Activated B cell treated with CpG ODN at 0.5 μM for 24 hours (primary cell): ENCODE measurements around the gene EYS. TPM values are rescaled to one million over a fixed set of nuclear protein-coding genes. Genes with fewer than 3 reads are reported as not detected.

Source experiments
- ATAC-seq: fragments of 200-7000 bp; cut with Tn5 transposase; one replicate; pipeline ENCODE4 v1.10.0; 2021; ENCODE audit warnings: low read depth, mild to moderate bottlenecking, moderate library complexity
- CTCF ChIA-PET: fragments of 350-600 bp; sonication (Branson Sonifier 250); formaldehyde crosslinking; loops from one replicate; lab custom pipeline; 2021; ENCODE audit warnings: antibody characterized with exemption; lab: Charles Lee
- POLR2A ChIA-PET: fragments of 350-600 bp; sonication (Branson Sonifier 250); formaldehyde crosslinking; loops from one replicate; lab custom pipeline; 2021; ENCODE audit warnings: antibody characterized with exemption; lab: Charles Lee
- DNase-seq: peaks from one replicate; pipeline ENCODE4 v3.0.0; 2022
- H3K27ac Mint-ChIP-seq: one replicate; pipeline ENCODE4 v1.8.0; 2020; ENCODE audit warnings: mixed read lengths
- H3K27me3 Mint-ChIP-seq: one replicate; pipeline ENCODE4 v1.8.0; 2021; ENCODE audit warnings: mixed read lengths
- H3K36me3 Mint-ChIP-seq: one replicate; pipeline ENCODE4 v1.8.0; 2021; ENCODE audit warnings: low read depth, mixed read lengths
- H3K4me1 Mint-ChIP-seq: one replicate; pipeline ENCODE4 v1.8.0; 2021; ENCODE audit warnings: mixed read lengths
- H3K4me3 Mint-ChIP-seq: one replicate; pipeline ENCODE4 v1.8.0; 2020; ENCODE audit warnings: mild to moderate bottlenecking, mixed read lengths
- H3K9me3 Mint-ChIP-seq: one replicate; pipeline ENCODE4 v1.8.0; 2020; ENCODE audit warnings: mixed read lengths
- CTCF ChIP-seq: fragments of 200-600 bp; IDR thresholded peaks from one replicate; pipeline ENCODE4 v1.8.0; 2022; ENCODE audit warnings: antibody characterized with exemption, mild to moderate bottlenecking
- intact Hi-C: fragments of 100-400 bp; cut with micrococcal nuclease; formaldehyde crosslinking; loops from one replicate; pipeline ENCODE4 v1.15.1; 2024
- total RNA-seq: library from RNA; stranded (reverse); gene quantifications from 2 replicates; pipeline ENCODE4 v1.2.3, GENCODE V29; 2022

EYS gene
- total RNA-seq, 1 donor from 2014 or later, result not detected

- no peak for ATAC-seq
- no peaks in the 10 kb centered on the region for H3K36me3 Mint-ChIP-seq
- intact Hi-C loops, result no loop called here
- ChIA-PET CTCF (no interaction called here), POLR2A (no interaction called here)
- no peak overlapping the region for H3K27ac Mint-ChIP-seq
- no peaks in the 10 kb centered on the region for H3K27me3 Mint-ChIP-seq
- H3K4me1 Mint-ChIP-seq, result no peaks in the 10 kb centered on the region
- no peak for DNase-seq
- no peak for TF ChIP-seq CTCF
- no peak overlapping the region for H3K4me3 Mint-ChIP-seq
- peaks cover 5% of the 10 kb centered on the region for H3K9me3 Mint-ChIP-seq
These were observed 846.8 kb downstream of the EYS start for GRCh38 chr6:64860203-64860602.

- no peak for TF ChIP-seq CTCF
- H3K36me3 Mint-ChIP-seq, result no peaks in the 10 kb centered on the region
- ChIA-PET CTCF (no interaction called here), POLR2A (no interaction called here)
- DNase-seq, result no peak
- no peak overlapping the region for H3K4me3 Mint-ChIP-seq
- no peak for ATAC-seq
- H3K9me3 Mint-ChIP-seq, result peaks cover 5% of the 10 kb centered on the region
- no peaks in the 10 kb centered on the region for H3K27me3 Mint-ChIP-seq
- no peak overlapping the region for H3K27ac Mint-ChIP-seq
- intact Hi-C loops, result no loop called here
- no peaks in the 10 kb centered on the region for H3K4me1 Mint-ChIP-seq
These were observed 856.9 kb downstream of the EYS start for GRCh38 chr6:64850121-64850520.

- POLR2A ChIA-PET, result no interaction called here
- H3K9me3 Mint-ChIP-seq, result peaks cover 9% of the 10 kb centered on the region
These were observed 858.6 kb downstream of the EYS start for GRCh38 chr6:64848467-64848866.

GRCh38 chr6:64847396-64847795, 859.6 kb downstream of the EYS start:
- ChIA-PET POLR2A (no interaction called here), CTCF (no interaction called here)
- peaks cover 10% of the 10 kb centered on the region for H3K9me3 Mint-ChIP-seq
- no peaks in the 10 kb centered on the region for H3K27me3 Mint-ChIP-seq
- no peaks in the 10 kb centered on the region for H3K4me1 Mint-ChIP-seq
- H3K4me3 Mint-ChIP-seq, result no peak overlapping the region
- H3K27ac Mint-ChIP-seq, result no peak overlapping the region
- no peaks in the 10 kb centered on the region for H3K36me3 Mint-ChIP-seq
- intact Hi-C loops, result no loop called here
- no peak for ATAC-seq
- no peak for DNase-seq
- no peak for TF ChIP-seq CTCF

More at GRCh38 chr6:64848467-64848866, 858.6 kb downstream of the EYS start:
- Mint-ChIP-seq H3K4me1 (no peaks in the 10 kb centered on the region), H3K27ac (no peak overlapping the region), H3K4me3 (no peak overlapping the region), H3K36me3 (no peaks in the 10 kb centered on the region), H3K27me3 (no peaks in the 10 kb centered on the region)
- ATAC-seq (no peak), DNase-seq (no peak)
- intact Hi-C loops, result no loop called here
- no peak for TF ChIP-seq CTCF
- CTCF ChIA-PET, result no interaction called here

GRCh38 chr6:64838726-64839125, 868.3 kb downstream of the EYS start:
- no peak for DNase-seq
- Mint-ChIP-seq H3K9me3 (peaks cover 5% of the 10 kb centered on the region), H3K27ac (no peak overlapping the region), H3K4me3 (no peak overlapping the region), H3K36me3 (no peaks in the 10 kb centered on the region), H3K27me3 (no peaks in the 10 kb centered on the region), H3K4me1 (no peaks in the 10 kb centered on the region)
- intact Hi-C loops, result no loop called here
- no peak for TF ChIP-seq CTCF
- POLR2A ChIA-PET, result no interaction called here
- CTCF ChIA-PET, result no interaction called here
- no peak for ATAC-seq
